ENCODE results near the gene TSGA10IP.

Gene TSGA10IP

DNA sequence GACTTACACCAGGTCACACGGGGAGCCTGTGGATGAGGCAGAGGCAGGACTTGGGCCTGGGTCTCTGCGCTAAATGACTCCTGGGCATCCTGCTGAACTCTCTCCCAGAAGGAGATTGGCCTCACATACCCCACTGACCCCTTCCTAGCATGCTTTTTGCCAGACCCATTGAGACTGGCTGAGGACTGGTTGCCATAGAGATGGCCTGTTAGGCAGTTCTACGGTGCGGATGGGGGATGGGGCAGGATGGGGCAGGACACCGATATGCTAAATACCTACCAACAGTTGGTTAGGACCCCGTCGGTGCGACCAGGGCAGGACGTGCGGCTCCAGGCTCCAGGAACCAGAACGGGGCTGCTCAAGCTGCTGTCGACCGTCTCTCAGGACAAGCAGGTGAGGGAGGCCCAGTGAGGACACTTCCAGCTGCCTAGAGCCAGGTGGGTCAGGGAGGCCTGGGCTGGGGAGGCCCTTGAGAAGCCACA, at the start of gene TSGA10IP:
TSS of gene TSGA10IP (plus strand) at position 51 of the 482 bp plus-strand sequence. CDS start at position 247, 196 bp downstream.
- POLR2A ChIA-PET, result no interaction called here
- no peak for DNase-seq (ENCODE audit: extremely low spot score)
- TF ChIP-seq, protein P1, sequence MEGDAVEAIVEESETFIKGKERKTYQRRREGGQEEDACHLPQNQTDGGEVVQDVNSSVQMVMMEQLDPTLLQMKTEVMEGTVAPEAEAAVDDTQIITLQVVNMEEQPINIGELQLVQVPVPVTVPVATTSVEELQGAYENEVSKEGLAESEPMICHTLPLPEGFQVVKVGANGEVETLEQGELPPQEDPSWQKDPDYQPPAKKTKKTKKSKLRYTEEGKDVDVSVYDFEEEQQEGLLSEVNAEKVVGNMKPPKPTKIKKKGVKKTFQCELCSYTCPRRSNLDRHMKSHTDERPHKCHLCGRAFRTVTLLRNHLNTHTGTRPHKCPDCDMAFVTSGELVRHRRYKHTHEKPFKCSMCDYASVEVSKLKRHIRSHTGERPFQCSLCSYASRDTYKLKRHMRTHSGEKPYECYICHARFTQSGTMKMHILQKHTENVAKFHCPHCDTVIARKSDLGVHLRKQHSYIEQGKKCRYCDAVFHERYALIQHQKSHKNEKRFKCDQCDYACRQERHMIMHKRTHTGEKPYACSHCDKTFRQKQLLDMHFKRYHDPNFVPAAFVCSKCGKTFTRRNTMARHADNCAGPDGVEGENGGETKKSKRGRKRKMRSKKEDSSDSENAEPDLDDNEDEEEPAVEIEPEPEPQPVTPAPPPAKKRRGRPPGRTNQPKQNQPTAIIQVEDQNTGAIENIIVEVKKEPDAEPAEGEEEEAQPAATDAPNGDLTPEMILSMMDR (IDR thresholded peaks at IDR 0.05; ENCODE audit: control extremely low read depth, extremely low read depth, low read depth, missing control alignments), result no peak
- CTCF ChIA-PET, result interaction anchor here (1.2 kb wide), 1 partner anchor 86 kb away, joined by 3 read pairs; no protein-coding TSS in a partner anchor

DNA sequence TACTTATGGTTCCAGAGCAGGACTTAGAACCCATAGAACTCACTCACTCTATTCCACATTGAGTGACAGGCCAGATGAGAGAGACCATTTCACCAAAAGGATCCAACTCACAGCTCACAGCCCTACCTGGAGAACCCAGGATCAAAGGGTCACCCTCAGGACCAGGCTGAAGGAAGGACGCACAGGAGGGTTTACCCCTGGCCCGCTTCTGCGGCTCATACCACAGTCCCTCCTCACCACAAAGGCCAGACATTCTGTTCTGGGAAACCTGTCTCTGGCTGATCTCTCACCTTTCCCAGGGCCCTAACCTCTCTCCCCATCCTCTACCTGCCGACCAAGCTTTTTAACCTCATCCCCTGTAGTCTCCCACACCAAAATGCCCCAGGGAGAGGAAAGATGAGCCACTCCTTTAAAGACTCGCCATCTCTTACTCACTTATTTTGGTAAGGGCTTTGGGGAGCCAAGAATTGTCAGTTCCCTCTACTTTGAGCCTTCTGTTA, 49.7 kb upstream of the TSGA10IP start:
- ChIA-PET POLR2A (interaction anchor here (0.6 to 0.7 kb wide), 2 partner anchors 715 to 922 kb away, joined by 6 to 9 read pairs; no protein-coding TSS in a partner anchor), CTCF (interaction anchor here (1.0 to 14.6 kb wide), 6 partner anchors 11 to 93 kb away, joined by 3 to 199 read pairs (median 3); partner anchors contain the start of genes CTSW, FIBP and MUS81)
- TF ChIP-seq, protein P1 (IDR thresholded peaks at IDR 0.05; ENCODE audit: control extremely low read depth, extremely low read depth, low read depth, missing control alignments), result no peak
- no peak for DNase-seq (ENCODE audit: extremely low spot score)

DNA sequence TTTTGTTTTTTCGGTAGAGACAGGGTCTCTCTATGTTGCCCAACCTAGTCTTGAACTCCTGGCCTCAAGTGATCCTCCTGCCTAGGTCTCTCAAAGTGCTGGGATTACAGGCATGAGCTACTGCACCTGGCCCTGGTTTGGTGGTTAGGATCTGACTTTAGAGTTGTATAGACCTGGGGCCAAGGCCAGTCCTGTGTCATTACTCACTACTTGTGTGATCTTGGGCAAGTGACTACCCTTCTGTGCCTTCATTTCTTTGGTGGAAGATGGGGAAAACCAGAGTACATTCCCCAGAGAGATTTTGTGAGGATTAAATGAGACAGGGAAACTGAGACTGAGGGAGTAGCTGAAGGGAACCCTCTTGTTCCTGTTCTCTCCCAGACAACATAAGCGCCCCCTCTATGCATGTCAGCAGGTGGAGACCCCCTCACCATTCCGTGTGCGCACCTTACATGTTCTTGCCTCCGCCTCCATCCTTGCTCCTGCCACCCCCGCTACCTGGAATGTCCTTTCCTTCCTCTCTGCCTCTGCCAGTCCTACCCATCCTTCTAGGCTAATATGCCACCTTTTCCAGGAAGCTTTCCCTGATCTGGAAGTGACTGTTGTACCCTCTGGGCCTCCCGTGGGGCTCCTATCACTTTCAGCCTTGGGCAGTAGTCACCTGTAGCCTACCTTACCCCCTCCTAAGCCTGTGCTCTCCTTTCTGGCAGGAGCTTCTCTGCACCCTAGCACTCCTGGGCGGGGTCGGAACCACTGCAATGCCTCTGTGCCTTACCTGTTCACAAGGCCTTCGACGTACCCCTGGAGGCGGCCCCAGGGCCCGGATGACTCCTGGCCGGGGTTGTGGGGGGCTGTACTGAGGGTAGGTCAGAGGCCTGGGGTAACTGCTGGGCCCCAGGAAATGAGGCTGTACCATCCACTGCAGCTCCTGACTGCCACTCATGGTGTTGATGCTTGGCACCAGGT, 49.0 kb upstream of the TSGA10IP start:
- ChIA-PET CTCF (interaction anchor here (1.0 to 14.6 kb wide), 7 partner anchors 10 to 149 kb away, joined by 3 to 199 read pairs (median 3); partner anchors contain the start of genes CTSW, FIBP and MUS81), POLR2A (interaction anchor here (0.6 kb wide), 2 partner anchors 72 to 922 kb away, joined by 3 to 9 read pairs; no protein-coding TSS in a partner anchor)
- DNase-seq (ENCODE audit: extremely low spot score), result no peak
- TF ChIP-seq, protein P1 (IDR thresholded peaks at IDR 0.05; ENCODE audit: control extremely low read depth, extremely low read depth, low read depth, missing control alignments), result no peak

DNA sequence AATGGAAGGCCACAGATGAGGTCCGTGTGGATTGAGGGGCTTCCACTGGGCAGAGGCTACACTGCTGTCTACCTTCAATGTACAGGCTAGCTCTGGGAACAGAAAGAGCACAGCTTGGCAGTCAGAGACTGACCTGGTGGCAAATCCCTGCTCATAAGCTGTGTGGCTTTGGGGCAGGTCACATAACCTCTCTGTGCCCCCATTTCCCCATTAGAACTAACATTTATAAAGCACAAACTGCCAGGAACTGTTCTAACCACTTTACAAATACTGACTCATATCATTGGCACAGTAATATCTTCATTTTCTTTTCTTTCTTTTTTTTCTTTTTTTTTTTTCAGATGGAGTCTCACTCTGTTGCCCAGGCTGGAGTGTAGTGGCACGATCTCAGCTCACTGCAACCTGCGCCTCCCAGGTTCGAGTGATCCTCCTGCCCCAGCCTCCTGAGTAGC, 48.2 kb upstream of the TSGA10IP start:
- ChIA-PET CTCF (interaction anchor here (1.1 to 14.6 kb wide), 2 partner anchors 15 to 149 kb away, joined by 3 to 199 read pairs; partner anchors contain the start of genes CTSW and FIBP), POLR2A (no interaction called here)
- TF ChIP-seq, protein P1 (IDR thresholded peaks at IDR 0.05; ENCODE audit: control extremely low read depth, extremely low read depth, low read depth, missing control alignments), result no peak
- no peak for DNase-seq (ENCODE audit: extremely low spot score)

DNA sequence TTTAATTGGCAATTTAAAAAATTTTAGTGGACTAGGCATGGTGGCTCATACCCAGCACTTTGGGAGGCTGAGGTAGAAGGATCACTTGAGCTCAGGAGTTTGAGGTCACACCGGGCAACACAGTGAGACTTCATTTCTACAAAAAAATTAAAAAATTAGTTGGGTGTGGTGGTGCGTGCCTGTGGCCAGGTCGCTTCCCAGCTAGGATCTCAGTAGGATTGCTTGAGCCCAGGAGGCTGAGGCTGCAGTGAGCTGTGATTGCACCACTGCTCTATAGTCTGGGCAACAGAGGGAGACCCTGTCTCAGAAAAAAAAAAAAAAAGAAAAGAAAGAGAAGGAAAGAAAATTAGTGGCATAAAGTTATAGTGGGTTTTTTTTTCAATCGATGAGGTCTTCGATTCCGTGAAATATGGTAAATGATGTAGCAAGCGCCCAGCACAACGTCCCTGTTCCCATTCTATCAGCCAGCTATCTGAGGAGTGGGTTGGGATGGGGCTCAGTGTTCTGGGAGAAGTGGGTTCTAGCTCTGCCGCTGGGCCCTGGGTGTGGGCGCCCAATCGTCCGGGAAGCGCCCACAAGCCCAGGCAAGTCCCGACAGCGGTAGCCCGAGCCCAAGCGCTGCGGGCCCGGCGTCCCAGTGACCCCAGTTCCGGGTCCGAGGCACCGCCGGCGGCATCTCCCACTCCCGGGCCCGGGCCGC, 46.5 kb upstream of the TSGA10IP start:
- TF ChIP-seq, protein P1 (IDR thresholded peaks at IDR 0.05; ENCODE audit: control extremely low read depth, extremely low read depth, low read depth, missing control alignments), result no peak
- CTCF ChIA-PET, result interaction anchor here (1.6 to 14.6 kb wide), 4 partner anchors 9 to 119 kb away, joined by 4 to 199 read pairs (median 8); partner anchors contain the start of genes CCDC85B, CTSW and FIBP
- POLR2A ChIA-PET, result no interaction called here

More for the DNA sequence above, 46.5 kb upstream of the TSGA10IP start:
- no peak for DNase-seq (ENCODE audit: extremely low spot score)

All from GM10248 (cell line).